H1 (cell line): Measurements from ENCODE around the gene FOXL3. TPM values are rescaled to one million over a fixed set of nuclear protein-coding genes. Genes with fewer than 3 reads are reported as not detected.

Source experiments
- CBX5 ChIP-seq: fragments of 300-800, 300-1000 bp; sonication (generic); IDR thresholded peaks from 2 replicates; pipeline ENCODE4 v1.7.1; 2016; ENCODE audit warnings: antibody characterized with exemption, low read length, low read depth
- CREB1 ChIP-seq: IDR thresholded peaks from 2 replicates; pipeline ENCODE4 v1.6.1; 2012; ENCODE audit warnings: inconsistent platforms
- HDAC2 ChIP-seq, 2 experiments: fragments of 300-600 bp in 1 of 2; sonication (generic) in 1 of 2; IDR thresholded peaks; 2 replicates each; pipeline ENCODE4 v1.6.1; 2011 to 2012; ENCODE audit warnings: low read depth in 2 of 2, low read length in 2 of 2, mild to moderate bottlenecking in 2 of 2, moderate library complexity in 2 of 2, borderline replicate concordance in 1 of 2, inconsistent platforms in 1 of 2
- NANOG ChIP-seq: IDR thresholded peaks from 2 replicates; pipeline ENCODE4 v1.6.1; 2011; ENCODE audit warnings: low read length, low read depth, mild to moderate bottlenecking, inconsistent platforms; ENCODE audit not compliant: insufficient read depth, poor library complexity, severe bottlenecking
- POLR2A ChIP-seq, 2 experiments: IDR thresholded peaks; 1 replicate in 1 of 2; 2 replicates in 1 of 2; pipeline ENCODE4 v1.6.1; 2011; ENCODE audit warnings: low read depth in 2 of 2, low read length in 2 of 2, mild to moderate bottlenecking in 2 of 2; ENCODE audit errors: control extremely low read depth in 1 of 2
- SP2 ChIP-seq: IDR thresholded peaks from 2 replicates; pipeline ENCODE4 v1.6.1; 2012; ENCODE audit warnings: mild to moderate bottlenecking, low read length, inconsistent platforms
- polyA plus RNA-seq, 7 experiments: library from polyadenylated mRNA; depleted of rRNA in 3 of 7; stranded (reverse) in 5 of 7; unstranded in 2 of 7; fragments of >200 nt in 5 of 7; fragments of 200-250 nt in 2 of 7; gene quantifications; 1 replicate in 5 of 7; 2 replicates in 1 of 7; 4 replicates in 1 of 7; pipeline versions ENCODE4 v1.2.1 to v1.2.3, GENCODE V29; 2011 to 2013; ENCODE audit warnings: missing spikeins in 2 of 7, mixed read lengths in 2 of 7
- total RNA-seq: library from RNA; stranded (reverse); fragmentation: NEBNext Ultra II Directional; extraction: Animal tissue kit (Norgen Biotek cat#: 25700); gene quantifications from 2 replicates; pipeline ENCODE4 v1.2.1, GENCODE V29; 2021
- TF ChIP-seq, protein P1 (sequence below): fragments of 300-600 bp; sonication (generic); IDR thresholded peaks from 2 replicates; pipeline ENCODE4 v1.7.1; 2012; ENCODE audit warnings: low read length, moderate library complexity, mild to moderate bottlenecking, inconsistent platforms; ENCODE audit not compliant: insufficient replicate concordance
- TF ChIP-seq, protein P2 (sequence below): IDR thresholded peaks from 2 replicates; pipeline ENCODE4 v1.6.1; 2012; ENCODE audit warnings: low read length, inconsistent platforms

Gene FOXL3
- total and polyA plus RNA-seq, 2 of the 8 experiments (the other 6 are each of a cell fraction or from before 2014, with no cell fraction given) = not detected

DNA sequence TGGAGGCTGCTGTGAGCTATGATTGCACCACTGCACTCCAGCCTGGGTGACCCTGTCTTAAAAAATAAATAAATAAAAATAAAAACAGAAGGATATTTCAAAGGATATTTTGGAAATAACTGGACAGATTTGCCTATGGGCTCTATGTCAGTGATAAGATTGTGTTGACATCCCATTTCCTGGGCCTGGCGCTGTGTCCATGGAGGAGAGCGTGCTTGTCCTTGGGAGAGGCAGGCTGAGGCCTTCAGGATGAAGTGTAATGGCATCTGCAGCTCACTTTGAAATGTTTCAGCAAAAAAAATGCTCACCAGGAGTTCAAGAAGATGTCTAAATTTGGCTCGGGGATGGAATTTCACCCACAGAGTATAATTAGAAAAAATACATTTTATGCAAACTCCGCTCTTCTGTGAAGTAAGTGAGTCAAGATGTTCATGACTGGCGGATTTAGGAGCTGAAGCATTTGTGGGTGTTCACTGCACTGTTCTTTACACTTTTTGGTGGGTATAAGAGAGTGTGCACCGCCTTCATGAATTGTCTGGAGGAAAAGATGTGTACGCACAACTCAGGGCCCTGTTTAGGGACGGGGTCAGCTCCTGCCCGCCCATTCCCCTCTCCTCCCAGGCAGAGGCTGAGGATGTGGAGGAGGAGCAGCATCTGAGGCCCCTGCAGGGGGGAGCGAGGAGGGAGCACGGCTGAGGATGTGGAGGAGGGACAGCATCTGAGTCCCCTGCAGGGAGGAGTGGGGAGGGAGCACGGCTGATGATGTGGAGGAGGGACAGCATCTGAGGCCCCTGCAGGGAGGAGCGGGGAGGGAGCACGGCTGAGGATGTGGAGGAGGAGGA, 18.5 kb upstream of the FOXL3 start (continued):
- TF ChIP-seq, protein P1, sequence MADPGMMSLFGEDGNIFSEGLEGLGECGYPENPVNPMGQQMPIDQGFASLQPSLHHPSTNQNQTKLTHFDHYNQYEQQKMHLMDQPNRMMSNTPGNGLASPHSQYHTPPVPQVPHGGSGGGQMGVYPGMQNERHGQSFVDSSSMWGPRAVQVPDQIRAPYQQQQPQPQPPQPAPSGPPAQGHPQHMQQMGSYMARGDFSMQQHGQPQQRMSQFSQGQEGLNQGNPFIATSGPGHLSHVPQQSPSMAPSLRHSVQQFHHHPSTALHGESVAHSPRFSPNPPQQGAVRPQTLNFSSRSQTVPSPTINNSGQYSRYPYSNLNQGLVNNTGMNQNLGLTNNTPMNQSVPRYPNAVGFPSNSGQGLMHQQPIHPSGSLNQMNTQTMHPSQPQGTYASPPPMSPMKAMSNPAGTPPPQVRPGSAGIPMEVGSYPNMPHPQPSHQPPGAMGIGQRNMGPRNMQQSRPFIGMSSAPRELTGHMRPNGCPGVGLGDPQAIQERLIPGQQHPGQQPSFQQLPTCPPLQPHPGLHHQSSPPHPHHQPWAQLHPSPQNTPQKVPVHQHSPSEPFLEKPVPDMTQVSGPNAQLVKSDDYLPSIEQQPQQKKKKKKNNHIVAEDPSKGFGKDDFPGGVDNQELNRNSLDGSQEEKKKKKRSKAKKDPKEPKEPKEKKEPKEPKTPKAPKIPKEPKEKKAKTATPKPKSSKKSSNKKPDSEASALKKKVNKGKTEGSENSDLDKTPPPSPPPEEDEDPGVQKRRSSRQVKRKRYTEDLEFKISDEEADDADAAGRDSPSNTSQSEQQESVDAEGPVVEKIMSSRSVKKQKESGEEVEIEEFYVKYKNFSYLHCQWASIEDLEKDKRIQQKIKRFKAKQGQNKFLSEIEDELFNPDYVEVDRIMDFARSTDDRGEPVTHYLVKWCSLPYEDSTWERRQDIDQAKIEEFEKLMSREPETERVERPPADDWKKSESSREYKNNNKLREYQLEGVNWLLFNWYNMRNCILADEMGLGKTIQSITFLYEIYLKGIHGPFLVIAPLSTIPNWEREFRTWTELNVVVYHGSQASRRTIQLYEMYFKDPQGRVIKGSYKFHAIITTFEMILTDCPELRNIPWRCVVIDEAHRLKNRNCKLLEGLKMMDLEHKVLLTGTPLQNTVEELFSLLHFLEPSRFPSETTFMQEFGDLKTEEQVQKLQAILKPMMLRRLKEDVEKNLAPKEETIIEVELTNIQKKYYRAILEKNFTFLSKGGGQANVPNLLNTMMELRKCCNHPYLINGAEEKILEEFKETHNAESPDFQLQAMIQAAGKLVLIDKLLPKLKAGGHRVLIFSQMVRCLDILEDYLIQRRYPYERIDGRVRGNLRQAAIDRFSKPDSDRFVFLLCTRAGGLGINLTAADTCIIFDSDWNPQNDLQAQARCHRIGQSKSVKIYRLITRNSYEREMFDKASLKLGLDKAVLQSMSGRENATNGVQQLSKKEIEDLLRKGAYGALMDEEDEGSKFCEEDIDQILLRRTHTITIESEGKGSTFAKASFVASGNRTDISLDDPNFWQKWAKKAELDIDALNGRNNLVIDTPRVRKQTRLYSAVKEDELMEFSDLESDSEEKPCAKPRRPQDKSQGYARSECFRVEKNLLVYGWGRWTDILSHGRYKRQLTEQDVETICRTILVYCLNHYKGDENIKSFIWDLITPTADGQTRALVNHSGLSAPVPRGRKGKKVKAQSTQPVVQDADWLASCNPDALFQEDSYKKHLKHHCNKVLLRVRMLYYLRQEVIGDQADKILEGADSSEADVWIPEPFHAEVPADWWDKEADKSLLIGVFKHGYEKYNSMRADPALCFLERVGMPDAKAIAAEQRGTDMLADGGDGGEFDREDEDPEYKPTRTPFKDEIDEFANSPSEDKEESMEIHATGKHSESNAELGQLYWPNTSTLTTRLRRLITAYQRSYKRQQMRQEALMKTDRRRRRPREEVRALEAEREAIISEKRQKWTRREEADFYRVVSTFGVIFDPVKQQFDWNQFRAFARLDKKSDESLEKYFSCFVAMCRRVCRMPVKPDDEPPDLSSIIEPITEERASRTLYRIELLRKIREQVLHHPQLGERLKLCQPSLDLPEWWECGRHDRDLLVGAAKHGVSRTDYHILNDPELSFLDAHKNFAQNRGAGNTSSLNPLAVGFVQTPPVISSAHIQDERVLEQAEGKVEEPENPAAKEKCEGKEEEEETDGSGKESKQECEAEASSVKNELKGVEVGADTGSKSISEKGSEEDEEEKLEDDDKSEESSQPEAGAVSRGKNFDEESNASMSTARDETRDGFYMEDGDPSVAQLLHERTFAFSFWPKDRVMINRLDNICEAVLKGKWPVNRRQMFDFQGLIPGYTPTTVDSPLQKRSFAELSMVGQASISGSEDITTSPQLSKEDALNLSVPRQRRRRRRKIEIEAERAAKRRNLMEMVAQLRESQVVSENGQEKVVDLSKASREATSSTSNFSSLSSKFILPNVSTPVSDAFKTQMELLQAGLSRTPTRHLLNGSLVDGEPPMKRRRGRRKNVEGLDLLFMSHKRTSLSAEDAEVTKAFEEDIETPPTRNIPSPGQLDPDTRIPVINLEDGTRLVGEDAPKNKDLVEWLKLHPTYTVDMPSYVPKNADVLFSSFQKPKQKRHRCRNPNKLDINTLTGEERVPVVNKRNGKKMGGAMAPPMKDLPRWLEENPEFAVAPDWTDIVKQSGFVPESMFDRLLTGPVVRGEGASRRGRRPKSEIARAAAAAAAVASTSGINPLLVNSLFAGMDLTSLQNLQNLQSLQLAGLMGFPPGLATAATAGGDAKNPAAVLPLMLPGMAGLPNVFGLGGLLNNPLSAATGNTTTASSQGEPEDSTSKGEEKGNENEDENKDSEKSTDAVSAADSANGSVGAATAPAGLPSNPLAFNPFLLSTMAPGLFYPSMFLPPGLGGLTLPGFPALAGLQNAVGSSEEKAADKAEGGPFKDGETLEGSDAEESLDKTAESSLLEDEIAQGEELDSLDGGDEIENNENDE = no peak
- TF ChIP-seq NANOG (no peak), HDAC2 (IDR thresholded peaks at IDR 0.05; ENCODE audit: borderline replicate concordance in 1 of 2, low read depth in 2 of 2, low read length in 2 of 2) (no peak), POLR2A (IDR thresholded peaks at IDR 0.05; ENCODE audit: control extremely low read depth in 1 of 2, low read depth in 2 of 2, low read length in 2 of 2) (no peak), CBX5 (no peak), CREB1 (no peak), SP2 (no peak)
- TF ChIP-seq, protein P2, sequence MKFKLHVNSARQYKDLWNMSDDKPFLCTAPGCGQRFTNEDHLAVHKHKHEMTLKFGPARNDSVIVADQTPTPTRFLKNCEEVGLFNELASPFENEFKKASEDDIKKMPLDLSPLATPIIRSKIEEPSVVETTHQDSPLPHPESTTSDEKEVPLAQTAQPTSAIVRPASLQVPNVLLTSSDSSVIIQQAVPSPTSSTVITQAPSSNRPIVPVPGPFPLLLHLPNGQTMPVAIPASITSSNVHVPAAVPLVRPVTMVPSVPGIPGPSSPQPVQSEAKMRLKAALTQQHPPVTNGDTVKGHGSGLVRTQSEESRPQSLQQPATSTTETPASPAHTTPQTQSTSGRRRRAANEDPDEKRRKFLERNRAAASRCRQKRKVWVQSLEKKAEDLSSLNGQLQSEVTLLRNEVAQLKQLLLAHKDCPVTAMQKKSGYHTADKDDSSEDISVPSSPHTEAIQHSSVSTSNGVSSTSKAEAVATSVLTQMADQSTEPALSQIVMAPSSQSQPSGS = no peak
